Calu3 (cell line): ENCODE data around the gene DTNB. TPM values are rescaled to one million over a fixed set of nuclear protein-coding genes. Genes with fewer than 3 reads are reported as not detected.

Source experiments
- BruUV-seq: library from RNA; stranded (reverse); fragments of 400-500 nt; replicated peaks from 2 replicates; lab custom pipeline; 2021; lab: Mats Ljungman, UMichigan
- CTCF ChIA-PET: fragments of 300-600 bp; sonication (Branson Sonifier 250); formaldehyde crosslinking; loops from one replicate; lab custom pipeline; 2022; ENCODE audit warnings: antibody characterized with exemption; lab: Charles Lee
- DNase-seq: peaks from one replicate; pipeline ENCODE4 v3.0.0; 2022
- H3K27ac Mint-ChIP-seq: one replicate; pipeline ENCODE4 v1.8.0; 2022; ENCODE audit warnings: mixed read lengths; ENCODE audit not compliant: unreplicated experiment
- H3K27me3 Mint-ChIP-seq: one replicate; pipeline ENCODE4 v1.8.0; 2022; ENCODE audit warnings: mixed read lengths; ENCODE audit not compliant: unreplicated experiment
- H3K36me3 Mint-ChIP-seq: one replicate; pipeline ENCODE4 v1.8.0; 2022; ENCODE audit warnings: mild to moderate bottlenecking, moderate library complexity, mixed read lengths; ENCODE audit not compliant: insufficient read depth, unreplicated experiment
- H3K4me1 Mint-ChIP-seq: one replicate; pipeline ENCODE4 v1.8.0; 2022; ENCODE audit warnings: mild to moderate bottlenecking, low read depth, mixed read lengths; ENCODE audit not compliant: unreplicated experiment
- H3K4me3 Mint-ChIP-seq: one replicate; pipeline ENCODE4 v1.8.0; 2022; ENCODE audit warnings: mild to moderate bottlenecking, low read depth, moderate library complexity, mixed read lengths; ENCODE audit not compliant: unreplicated experiment
- H3K9me3 Mint-ChIP-seq: one replicate; pipeline ENCODE4 v1.8.0; 2022; ENCODE audit warnings: low read depth, mixed read lengths; ENCODE audit not compliant: unreplicated experiment
- intact Hi-C: fragments of 100-400 bp; cut with micrococcal nuclease; formaldehyde crosslinking; loops from one replicate; pipeline ENCODE4 v1.10.0; 2022; ENCODE audit not compliant: unreplicated experiment
- total RNA-seq: library from RNA; stranded (reverse); gene quantifications from 2 replicates; pipeline ENCODE4 v1.2.3, GENCODE V29; 2022
- TF ChIP-seq, protein P1 (sequence below): fragments of 200-600 bp; IDR thresholded peaks from one replicate; pipeline ENCODE4 v1.8.0; 2022; ENCODE audit warnings: antibody characterized with exemption; ENCODE audit not compliant: unreplicated experiment

DTNB gene
- total RNA-seq, 1 experiment from 2014 or later: 27.3 TPM

DNA sequence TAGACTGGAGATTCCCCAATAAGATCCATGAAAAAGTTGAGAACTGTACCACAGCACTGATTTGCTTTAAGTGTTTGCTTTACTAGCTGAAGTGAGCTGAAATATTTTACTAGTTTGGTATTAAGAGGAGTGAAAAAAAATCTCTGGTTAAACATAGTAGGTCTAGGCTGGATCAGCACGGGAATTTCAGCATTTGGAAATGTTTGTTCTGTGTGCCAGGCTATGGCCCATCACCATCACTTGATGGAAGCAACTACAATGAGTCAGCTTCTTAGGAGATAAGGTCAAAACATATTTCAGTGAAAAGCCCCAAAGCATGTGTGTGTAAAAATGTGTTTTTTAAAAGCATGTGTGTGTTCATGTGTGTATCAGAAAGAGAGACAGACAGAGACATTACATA, 200.2 kb downstream of the DTNB start:
- no peak overlapping the region for H3K27ac Mint-ChIP-seq
- TF ChIP-seq, protein P1, sequence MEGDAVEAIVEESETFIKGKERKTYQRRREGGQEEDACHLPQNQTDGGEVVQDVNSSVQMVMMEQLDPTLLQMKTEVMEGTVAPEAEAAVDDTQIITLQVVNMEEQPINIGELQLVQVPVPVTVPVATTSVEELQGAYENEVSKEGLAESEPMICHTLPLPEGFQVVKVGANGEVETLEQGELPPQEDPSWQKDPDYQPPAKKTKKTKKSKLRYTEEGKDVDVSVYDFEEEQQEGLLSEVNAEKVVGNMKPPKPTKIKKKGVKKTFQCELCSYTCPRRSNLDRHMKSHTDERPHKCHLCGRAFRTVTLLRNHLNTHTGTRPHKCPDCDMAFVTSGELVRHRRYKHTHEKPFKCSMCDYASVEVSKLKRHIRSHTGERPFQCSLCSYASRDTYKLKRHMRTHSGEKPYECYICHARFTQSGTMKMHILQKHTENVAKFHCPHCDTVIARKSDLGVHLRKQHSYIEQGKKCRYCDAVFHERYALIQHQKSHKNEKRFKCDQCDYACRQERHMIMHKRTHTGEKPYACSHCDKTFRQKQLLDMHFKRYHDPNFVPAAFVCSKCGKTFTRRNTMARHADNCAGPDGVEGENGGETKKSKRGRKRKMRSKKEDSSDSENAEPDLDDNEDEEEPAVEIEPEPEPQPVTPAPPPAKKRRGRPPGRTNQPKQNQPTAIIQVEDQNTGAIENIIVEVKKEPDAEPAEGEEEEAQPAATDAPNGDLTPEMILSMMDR: no peak
- no TSS peak for BruUV-seq
- H3K36me3 Mint-ChIP-seq: no peaks in the 10 kb centered on the region
- peaks cover 3% of the 10 kb centered on the region for H3K9me3 Mint-ChIP-seq
- H3K4me1 Mint-ChIP-seq: peaks cover 9% of the 10 kb centered on the region
- CTCF ChIA-PET: interaction anchor here (0.6 to 0.9 kb wide), 2 partner anchors 10 to 146 kb away, joined by 4 to 10 read pairs; no protein-coding TSS in a partner anchor
- DNase-seq: no peak
- intact Hi-C loops: no loop called here
- H3K4me3 Mint-ChIP-seq: no peak overlapping the region
- H3K27me3 Mint-ChIP-seq: no peaks in the 10 kb centered on the region

DNA sequence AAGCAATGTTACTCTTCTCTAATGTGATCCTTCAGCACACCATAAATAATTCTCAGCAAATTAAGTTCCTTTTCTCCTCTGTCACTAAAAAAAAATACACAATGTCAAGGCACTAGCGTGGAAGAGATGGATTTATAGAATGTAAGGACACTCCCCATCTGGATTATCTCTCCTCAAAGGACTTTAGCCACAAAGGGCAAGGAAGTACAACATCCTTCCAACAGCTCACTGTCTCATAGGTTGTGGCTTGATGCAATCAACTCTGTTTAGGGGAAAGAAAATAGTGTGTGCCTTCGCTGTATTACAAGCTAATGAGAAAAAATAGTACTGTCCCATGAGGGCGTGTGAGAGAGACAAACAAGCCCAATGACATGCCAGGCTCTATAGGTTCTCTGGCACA, 202.6 kb downstream of the DTNB start:
- CTCF ChIA-PET: no interaction called here
- H3K9me3 Mint-ChIP-seq: peaks cover 3% of the 10 kb centered on the region

DNA sequence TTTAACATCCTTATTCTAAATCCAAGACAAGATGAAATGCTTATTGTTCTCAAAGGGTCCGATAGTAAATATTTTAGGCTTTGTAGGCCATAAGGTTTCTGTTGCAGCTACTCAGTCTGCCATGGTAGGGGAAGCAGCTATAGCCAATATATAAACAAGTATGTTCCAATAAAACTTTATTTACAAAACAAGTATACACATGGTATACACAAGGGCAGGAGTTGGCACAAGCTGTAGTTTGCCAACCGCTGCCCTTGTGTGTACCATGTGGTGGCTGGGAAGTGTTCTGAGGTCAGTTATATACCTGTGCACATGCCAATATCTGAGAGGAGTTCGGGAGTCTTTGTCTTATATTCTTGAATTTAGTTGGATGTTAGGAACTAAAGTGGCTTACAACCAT, 205.6 kb downstream of the DTNB start:
- H3K27ac Mint-ChIP-seq: no peak overlapping the region

More for the DNA sequence above, 202.6 kb downstream of the DTNB start:
- Mint-ChIP-seq H3K4me3 (no peak overlapping the region), H3K27me3 (no peaks in the 10 kb centered on the region), H3K4me1 (peaks cover 9% of the 10 kb centered on the region), H3K27ac (no peak overlapping the region), H3K36me3 (no peaks in the 10 kb centered on the region)
- intact Hi-C loops: no loop called here
- BruUV-seq: no TSS peak
- DNase-seq: no peak
- TF ChIP-seq, protein P1: no peak

DNA sequence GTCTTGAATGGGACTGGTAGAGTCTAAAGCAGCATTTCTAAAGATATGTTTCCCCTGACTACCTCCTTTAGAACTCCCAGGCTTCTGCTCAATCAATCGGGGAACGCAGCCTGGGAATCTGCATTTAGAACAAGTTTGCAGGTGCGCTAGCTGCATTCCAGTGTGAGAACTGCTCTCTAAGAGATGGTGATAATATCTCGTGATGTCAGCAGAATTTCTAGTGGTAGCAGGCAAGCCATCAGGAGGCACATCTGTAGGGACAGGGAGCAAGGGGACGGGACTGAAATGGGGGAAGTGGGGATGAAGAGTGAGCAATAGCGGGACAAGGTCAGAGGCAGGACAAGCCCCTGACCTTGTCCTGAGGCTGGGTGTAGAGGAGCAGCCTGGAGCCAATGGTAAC, 211.4 kb downstream of the DTNB start:
- TF ChIP-seq, protein P1: no peak
- H3K4me1 Mint-ChIP-seq: no peaks in the 10 kb centered on the region
- no peaks in the 10 kb centered on the region for H3K36me3 Mint-ChIP-seq
- H3K27me3 Mint-ChIP-seq: no peaks in the 10 kb centered on the region
- no TSS peak for BruUV-seq
- no peak overlapping the region for H3K4me3 Mint-ChIP-seq
- CTCF ChIA-PET: no interaction called here
- no peak for DNase-seq
- H3K9me3 Mint-ChIP-seq: no peaks in the 10 kb centered on the region
- intact Hi-C loops: no loop called here
- no peak overlapping the region for H3K27ac Mint-ChIP-seq

More for the DNA sequence above, 205.6 kb downstream of the DTNB start:
- no peaks in the 10 kb centered on the region for H3K27me3 Mint-ChIP-seq
- no peak overlapping the region for H3K4me3 Mint-ChIP-seq
- DNase-seq: no peak
- no peaks in the 10 kb centered on the region for H3K9me3 Mint-ChIP-seq
- H3K36me3 Mint-ChIP-seq: no peaks in the 10 kb centered on the region
- TF ChIP-seq, protein P1: no peak
- no peaks in the 10 kb centered on the region for H3K4me1 Mint-ChIP-seq
- no TSS peak for BruUV-seq
- intact Hi-C loops: no loop called here
- CTCF ChIA-PET: interaction anchor here (0.7 kb wide), 1 partner anchor 33 kb away, joined by 4 read pairs; no protein-coding TSS in a partner anchor
